GM21381 (cell line): Measurements from ENCODE around the gene MED15.

Experiments used
- ATAC-seq: cut with Tn5 transposase; IDR thresholded peaks from one replicate; pipeline ENCODE4 v1.9.1; 2021; ENCODE audit warnings: mild to moderate bottlenecking, moderate library complexity; ENCODE audit not compliant: unreplicated experiment

The MED15 gene

DNA sequence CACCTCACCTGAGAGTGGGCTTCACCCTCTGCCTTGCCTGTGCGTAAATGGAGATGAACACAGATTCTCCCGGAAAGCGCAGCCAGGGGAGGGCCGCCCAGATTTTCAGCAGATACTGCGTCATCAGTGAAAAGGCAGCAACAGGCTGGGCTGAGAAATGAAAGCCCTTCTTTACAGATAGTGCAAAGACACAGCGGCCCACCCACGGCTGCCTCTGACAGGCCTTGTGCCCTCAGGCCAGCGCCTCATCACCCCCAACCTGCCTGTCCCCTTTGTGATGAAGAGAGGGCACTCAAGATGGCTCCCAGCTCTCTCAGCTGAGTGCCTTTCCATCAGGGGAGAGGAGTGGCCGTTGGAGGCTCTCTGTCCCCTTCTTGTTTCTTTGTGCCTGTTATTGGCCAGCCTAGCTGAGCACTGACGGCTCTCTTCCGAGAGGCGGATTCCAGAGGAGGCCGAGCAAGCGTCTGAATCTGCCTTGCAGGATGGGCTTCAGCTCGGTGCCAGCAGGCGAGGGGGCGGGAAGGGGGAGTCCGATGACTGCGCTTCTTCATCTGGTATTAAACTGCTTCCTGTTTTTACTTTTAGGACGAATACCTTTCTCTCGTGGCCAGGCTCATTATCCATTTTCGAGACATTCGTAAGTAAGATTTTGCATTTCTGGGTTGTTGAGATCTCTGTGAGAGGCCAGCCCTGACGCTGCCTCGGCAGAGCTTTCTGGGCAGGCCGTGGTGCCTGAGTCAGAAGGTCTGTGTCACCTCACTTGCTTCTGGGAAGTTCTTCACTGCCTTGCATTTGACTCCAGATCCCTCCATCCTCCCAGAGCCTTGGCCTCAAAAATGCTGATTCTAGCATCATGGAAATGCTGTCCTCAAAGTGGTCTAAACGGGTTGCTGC, 43.7 kb downstream of the MED15 start:
- no peak for ATAC-seq

DNA sequence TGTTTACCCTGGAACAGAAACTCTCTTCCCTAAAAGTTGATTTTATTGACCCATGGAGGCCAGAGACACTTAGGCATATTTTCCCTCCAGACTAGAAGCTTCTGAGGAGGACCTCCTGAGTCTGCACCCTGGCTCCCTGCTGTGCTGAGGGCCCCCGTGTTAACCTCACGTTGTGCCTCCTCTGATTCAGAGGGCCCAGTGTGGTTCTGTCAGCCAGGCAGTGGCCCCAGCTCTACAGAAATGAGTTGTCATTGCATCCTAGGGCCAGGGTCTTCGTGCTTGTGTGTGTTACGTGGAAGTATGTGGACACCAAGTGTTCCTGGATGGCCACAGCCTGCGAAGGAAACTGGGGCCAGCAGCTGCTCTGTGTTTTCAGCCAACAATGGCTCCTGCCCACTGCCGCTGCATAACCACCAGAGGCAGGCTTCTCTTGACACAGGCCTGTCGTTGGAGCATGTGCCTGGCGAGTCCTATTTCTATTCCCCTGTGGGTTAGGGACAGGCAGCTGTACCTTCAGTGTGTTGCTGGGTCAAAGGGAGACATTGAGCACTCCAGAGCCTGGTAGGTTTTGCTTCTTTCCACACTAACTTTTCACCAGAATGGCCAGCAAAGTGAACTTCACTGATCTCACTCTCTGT, 44.5 kb downstream of the MED15 start:
- no peak for ATAC-seq

DNA sequence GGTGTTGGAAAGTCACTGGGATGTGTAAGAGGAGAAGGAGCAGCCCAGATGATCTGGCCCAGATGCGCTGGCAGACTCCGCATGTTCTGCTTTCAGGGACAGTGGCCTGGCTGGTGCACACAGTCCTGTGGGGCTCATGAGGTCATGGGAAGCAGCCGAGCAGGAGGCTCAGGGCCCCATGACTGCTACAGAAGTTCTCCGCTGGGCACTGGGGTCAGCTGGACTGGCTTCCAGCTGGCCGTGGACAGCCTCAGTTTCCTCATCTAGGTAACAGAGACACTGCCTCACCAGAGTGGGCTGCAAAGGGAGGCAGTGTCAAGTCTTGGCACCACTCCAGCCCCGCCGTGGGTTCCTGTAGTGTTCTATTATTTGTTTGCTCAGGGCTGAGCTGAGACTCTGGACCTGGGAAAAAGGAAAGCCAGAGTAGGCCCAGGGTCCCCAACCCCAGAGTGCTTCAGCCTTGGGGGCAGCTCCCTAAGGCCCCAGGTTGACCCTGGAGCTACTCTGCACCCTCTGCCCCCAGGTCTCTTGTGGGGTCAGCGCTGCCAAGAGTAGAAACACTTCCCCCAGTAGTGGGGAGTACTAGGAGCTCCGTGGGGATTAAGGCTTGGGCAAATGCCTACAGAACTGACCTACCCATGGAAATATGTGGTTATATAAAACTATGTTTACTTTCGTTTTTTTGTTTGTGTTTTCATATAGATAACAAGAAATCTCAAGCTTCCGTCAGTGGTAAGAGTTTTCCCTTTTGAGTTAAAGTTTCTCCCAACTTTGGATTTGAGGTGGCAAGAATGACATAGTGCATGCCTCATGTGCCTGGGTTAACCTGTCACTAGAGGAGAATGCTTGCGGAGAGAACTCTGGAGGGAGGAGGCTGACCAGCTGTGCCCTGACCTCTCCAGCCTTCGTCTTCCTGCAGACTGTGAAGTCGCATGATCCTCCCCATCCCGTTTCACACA, 45.3 kb downstream of the MED15 start:
- ATAC-seq, result no peak

- ATAC-seq, result no peak
Measured at GRCh38 chr22:20553947-20554741, 46.7 kb downstream of the MED15 start.

GRCh38 chr22:20554824-20555223, 47.4 kb downstream of the MED15 start:
- ATAC-seq, result no peak

- no peak for ATAC-seq
Measured at GRCh38 chr22:20558534-20558933, 51.1 kb downstream of the MED15 start.

- no peak for ATAC-seq
Measured at GRCh38 chr22:20559174-20559760, 51.9 kb downstream of the MED15 start.

DNA sequence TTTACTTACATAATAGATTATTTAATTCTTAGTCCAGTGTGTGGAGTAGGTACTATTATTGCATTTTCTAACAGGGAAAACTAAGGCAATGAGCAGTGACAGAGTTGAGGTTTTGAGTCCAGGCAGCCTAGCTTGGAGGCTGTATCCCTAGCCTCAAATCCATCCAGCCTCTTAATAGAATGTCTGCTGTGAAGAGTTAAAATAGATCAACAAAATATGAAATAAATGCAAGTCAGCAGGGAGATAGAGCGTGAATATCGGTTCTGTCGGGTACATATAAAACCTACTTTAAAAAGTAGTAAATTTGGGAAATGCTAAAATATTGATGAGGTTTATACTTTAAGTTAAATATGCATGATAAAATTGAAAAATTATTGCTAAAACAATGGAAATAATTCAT, 53.3 kb downstream of the MED15 start:
- ATAC-seq, result no peak

GRCh38 chr22:20561882-20562281, 54.5 kb downstream of the MED15 start:
- no peak for ATAC-seq

DNA sequence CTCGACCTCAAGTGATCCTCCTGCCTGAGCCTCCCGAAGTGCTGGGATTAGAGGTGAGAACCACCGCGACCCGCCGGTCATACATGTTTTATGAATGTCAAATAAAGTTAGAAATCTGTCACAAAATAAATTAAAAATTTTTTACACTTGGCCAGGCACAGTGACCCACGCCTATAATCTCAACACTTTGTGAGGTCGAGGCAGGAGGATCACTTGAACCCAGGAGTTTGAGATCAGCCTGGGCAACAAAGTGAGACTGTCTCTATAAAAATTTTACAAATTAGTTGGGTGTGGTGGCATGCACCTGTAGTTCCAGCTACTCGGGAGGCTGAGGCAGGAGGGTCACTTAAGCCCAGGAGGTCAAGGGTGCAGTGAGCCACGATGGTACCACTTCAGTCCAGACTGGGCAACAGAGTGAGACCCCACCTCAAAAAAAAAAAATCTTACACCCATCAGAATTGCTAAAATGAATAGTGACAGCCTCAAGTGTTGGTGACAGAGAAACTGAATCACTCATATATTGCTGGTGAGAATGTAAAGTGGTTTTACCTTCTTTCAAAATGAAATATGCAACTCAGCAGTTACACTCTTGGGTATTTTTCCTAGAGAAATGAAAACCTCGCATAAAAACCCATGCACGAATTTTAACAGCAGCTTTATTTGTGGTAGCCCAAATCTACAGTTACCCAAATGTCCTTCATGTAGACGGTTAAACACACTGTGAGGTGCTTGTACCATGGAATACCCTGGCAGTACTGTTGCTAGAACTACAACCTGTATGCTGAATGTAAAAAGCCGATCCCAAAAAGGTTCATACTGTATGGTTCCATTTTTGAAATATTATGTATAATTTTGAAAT, 55.4 kb downstream of the MED15 start:
- no peak for ATAC-seq

DNA sequence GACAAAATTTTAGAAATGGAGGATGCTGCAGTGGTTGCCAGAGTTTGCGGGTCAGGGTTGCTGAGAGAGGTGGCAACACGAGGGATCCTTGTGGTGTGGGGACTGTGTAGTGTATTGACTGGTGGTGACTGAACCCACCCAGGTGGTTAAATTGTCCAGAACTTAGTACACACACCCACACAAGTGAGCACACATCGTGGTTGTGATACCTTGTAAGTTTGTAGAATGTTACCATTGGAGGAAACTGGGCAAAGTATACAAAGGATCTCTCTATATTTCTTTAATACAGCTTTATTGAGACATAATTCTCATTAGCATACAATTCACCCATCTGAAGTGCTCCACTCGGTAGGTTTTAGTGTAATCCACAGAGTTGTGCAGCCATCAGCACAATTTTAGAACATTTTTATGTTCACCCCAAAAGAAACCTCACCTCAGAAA, 56.1 kb downstream of the MED15 start:
- ATAC-seq, result no peak

DNA sequence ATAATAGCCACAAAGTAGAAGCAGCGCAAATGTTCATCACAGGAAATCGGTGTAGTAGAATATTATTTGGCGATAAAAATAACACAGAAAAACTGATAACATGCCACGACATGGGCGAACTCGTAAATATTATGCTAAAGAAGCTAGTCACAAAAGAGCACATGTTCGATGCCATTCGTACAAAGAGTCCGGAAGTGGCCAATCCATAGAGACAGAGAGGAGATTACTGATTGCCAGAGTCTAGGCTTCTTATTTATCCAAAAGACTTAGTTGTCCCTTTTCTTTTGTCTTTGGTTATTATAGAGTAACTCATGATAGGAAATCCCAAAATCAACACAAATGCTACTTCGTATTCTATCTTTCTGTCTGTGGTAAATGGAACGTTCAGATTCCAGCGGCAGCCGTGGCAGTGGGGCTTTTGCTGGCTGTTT, 56.5 kb downstream of the MED15 start:
- no peak for ATAC-seq

DNA sequence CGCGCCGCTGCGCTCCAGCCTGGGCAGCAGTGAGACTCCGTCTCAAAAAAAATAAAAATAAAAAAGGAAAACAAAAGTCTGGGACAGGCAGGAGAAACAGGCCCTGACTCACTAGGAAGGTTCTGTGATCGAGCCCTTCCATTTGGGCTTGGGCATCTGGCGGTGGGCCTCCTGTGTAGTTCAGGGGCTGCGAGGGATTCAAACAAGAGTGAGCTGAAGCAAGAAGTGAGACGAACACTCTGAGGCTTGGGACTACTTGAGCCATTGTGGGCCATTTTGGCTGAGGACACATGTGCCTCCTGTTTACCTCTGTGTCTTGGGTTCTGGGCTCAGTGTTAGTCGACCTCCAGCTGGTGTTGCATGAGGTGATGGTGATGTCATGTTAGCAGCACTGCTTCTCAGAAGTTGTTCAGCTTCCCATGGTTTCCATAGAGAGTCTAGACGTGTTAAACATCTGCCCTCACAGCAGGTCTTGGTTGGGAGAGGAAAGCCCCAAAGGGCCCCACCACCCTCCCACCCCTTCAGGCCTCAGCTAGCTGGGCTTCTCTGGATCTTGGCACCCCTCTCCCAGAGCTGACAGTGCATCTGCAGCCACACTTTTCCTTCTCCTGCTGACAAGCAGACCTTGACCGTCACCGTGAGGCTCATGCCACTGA, 57.8 kb downstream of the MED15 start:
- no peak for ATAC-seq

- no peak for ATAC-seq
Measured at GRCh38 chr22:20565761-20566160, 58.4 kb downstream of the MED15 start.

GRCh38 chr22:20566420-20567260, 59.2 kb downstream of the MED15 start:
- no peak for ATAC-seq

- no peak for ATAC-seq
Measured at GRCh38 chr22:20567371-20567847, 60.0 kb downstream of the MED15 start.

- ATAC-seq, result no peak
Measured at GRCh38 chr22:20567993-20568417, 60.6 kb downstream of the MED15 start.
